Thyroid gland (tissue), 4 donors: ENCODE measurements around the gene NUDCD3. TPM values are rescaled to one million over a fixed set of nuclear protein-coding genes. Genes with fewer than 3 reads are reported as not detected.

ENCODE experiments used
- DNase-seq, 2 donors: peaks; one replicate each; pipeline ENCODE4 v3.0.0-alpha.2; 2019
- H3K27ac ChIP-seq, 3 donors: fragments of 200-600 bp; sonication (generic); 1 replicate in 2 of 3; 2 replicates in 1 of 3; pipeline ENCODE4 v1.5.1; 2016 to 2019; ENCODE audit warnings: mild to moderate bottlenecking in 1 of 3, moderate library complexity in 1 of 3
- H3K27me3 ChIP-seq: fragments of 200-600 bp; sonication (generic); one replicate; pipeline ENCODE4 v1.5.1; 2019
- H3K36me3 ChIP-seq, 2 donors: fragments of 200-600 bp; sonication (generic); one replicate each; pipeline ENCODE4 v1.5.1; 2016 to 2019
- H3K4me1 ChIP-seq, 2 donors: fragments of 200-600 bp; sonication (generic); one replicate each; pipeline ENCODE4 v1.5.1; 2017 to 2019
- H3K4me3 ChIP-seq, 3 donors: fragments of 200-600 bp; sonication (generic); replicated peaks in 1 of 3; 1 replicate in 2 of 3; 2 replicates in 1 of 3; pipeline ENCODE4 v1.5.1; 2016; ENCODE audit warnings: mild to moderate bottlenecking in 1 of 3
- H3K9me3 ChIP-seq: fragments of 200-600 bp; sonication (generic); one replicate; pipeline ENCODE4 v1.5.1; 2017
- CTCF ChIP-seq, 6 experiments: fragments of 200-600 bp in 3 of 6; fragments of 450-650 bp in 3 of 6; sonication (generic) in 3 of 6; IDR thresholded peaks; one replicate each; pipeline ENCODE4 v1.5.1; 2016 to 2019; ENCODE audit warnings: antibody characterized with exemption in 6 of 6, mild to moderate bottlenecking in 2 of 6, inconsistent platforms in 1 of 6, moderate library complexity in 1 of 6
- POLR2A ChIP-seq, 2 donors: fragments of 450-650 bp; IDR thresholded peaks; one replicate each; pipeline ENCODE4 v1.6.1; 2017; ENCODE audit warnings: antibody characterized with exemption in 2 of 2, mild to moderate bottlenecking in 2 of 2, moderate library complexity in 1 of 2
- WGBS, 2 donors: methylation state at CpG; one replicate each; pipeline ENCODE4 v1.1.5; 2017; 5-methylcytosine and 5-hydroxymethylcytosine counted together
- intact Hi-C: fragments of 100-400 bp; cut with DNase I; formaldehyde crosslinking; loops from one replicate; pipeline ENCODE4 v1.15.1; 2023
- total RNA-seq, 4 donors: library from RNA; depleted of rRNA; stranded (reverse); fragments of >200 nt; gene quantifications; one replicate each; pipeline ENCODE4 v1.2.3, GENCODE V29; 2016

Gene NUDCD3
- total RNA-seq, 4 donors from 2014 or later: 41.4 to 76.9 (median 52.0) TPM

GRCh38 chr7:44467217-44467548, 23.3 kb downstream of the NUDCD3 start:
- Histone ChIP-seq H3K9me3 (no peaks in the 10 kb centered on the region), H3K27ac (no peak overlapping the region), H3K36me3 (no peaks in the 10 kb centered on the region), H3K27me3 (no peaks in the 10 kb centered on the region), H3K4me1 (peaks cover 4 to 34% of the 10 kb centered on the region in 2 donors), H3K4me3 (no peak overlapping the region)
- 96 to 97% methylated on average over 4 of the region's 4 CpGs for WGBS, 2 donors
- TF ChIP-seq POLR2A (IDR thresholded peaks at IDR 0.05) (no peak), CTCF (IDR thresholded peaks at IDR 0.05) (no peak)
- DNase-seq: no peak
- intact Hi-C loops: no loop called here

- Histone ChIP-seq H3K4me3 (no peak overlapping the region), H3K27me3 (no peaks in the 10 kb centered on the region), H3K4me1 (peaks cover 4 to 30% of the 10 kb centered on the region in 2 donors), H3K36me3 (no peaks in the 10 kb centered on the region), H3K27ac (no peak overlapping the region), H3K9me3 (no peaks in the 10 kb centered on the region)
- TF ChIP-seq CTCF (IDR thresholded peaks at IDR 0.05): no peak
- no peak for TF ChIP-seq POLR2A (IDR thresholded peaks at IDR 0.05)
- 81 to 83% methylated on average over 4 of the region's 4 CpGs for WGBS, 2 donors
- intact Hi-C loops: no loop called here
- DNase-seq: no peak
Observed at GRCh38 chr7:44466300-44467216, 23.9 kb downstream of the NUDCD3 start.

GRCh38 chr7:44465490-44465889, 25.0 kb downstream of the NUDCD3 start:
- Histone ChIP-seq H3K27me3 (no peaks in the 10 kb centered on the region), H3K9me3 (no peaks in the 10 kb centered on the region), H3K4me1 (peaks cover 4 to 25% of the 10 kb centered on the region in 2 donors), H3K36me3 (no peaks in the 10 kb centered on the region), H3K27ac (no peak overlapping the region), H3K4me3 (no peak overlapping the region)
- 79% methylated on average over 5 of the region's 5 CpGs for WGBS, 2 donors
- TF ChIP-seq CTCF (IDR thresholded peaks at IDR 0.05) (no peak), POLR2A (IDR thresholded peaks at IDR 0.05) (no peak)
- intact Hi-C loops: no loop called here
- DNase-seq: no peak

- TF ChIP-seq POLR2A (IDR thresholded peaks at IDR 0.05) (no peak), CTCF (IDR thresholded peaks at IDR 0.05) (peak in 1 of 6 experiments; percentile 14)
- Histone ChIP-seq H3K27me3 (no peaks in the 10 kb centered on the region), H3K27ac (no peak overlapping the region), H3K9me3 (no peaks in the 10 kb centered on the region), H3K36me3 (no peaks in the 10 kb centered on the region), H3K4me1 (peaks cover 0 to 15% of the 10 kb centered on the region in 2 donors), H3K4me3 (no peak overlapping the region)
- intact Hi-C loops: no loop called here
- 92 to 100% methylated on average over 1 of the region's 1 CpG for WGBS, 2 donors
- DNase-seq: no peak
Observed at GRCh38 chr7:44463169-44463808, 27.2 kb downstream of the NUDCD3 start.

- intact Hi-C loops: no loop called here
- Histone ChIP-seq H3K4me3 (no peak overlapping the region), H3K27me3 (no peaks in the 10 kb centered on the region), H3K4me1 (peaks cover 0 to 14% of the 10 kb centered on the region in 2 donors), H3K36me3 (no peaks in the 10 kb centered on the region), H3K9me3 (no peaks in the 10 kb centered on the region), H3K27ac (no peak overlapping the region)
- no peak for TF ChIP-seq POLR2A (IDR thresholded peaks at IDR 0.05)
- TF ChIP-seq CTCF (IDR thresholded peaks at IDR 0.05): no peak
- WGBS, 2 donors: 47 to 95% methylated on average over 2 of the region's 2 CpGs
- DNase-seq: no peak
Observed at GRCh38 chr7:44461387-44461786, 29.1 kb downstream of the NUDCD3 start.
